Activated CD8-positive, alpha-beta memory T cell treated with anti-CD3 and anti-CD28 coated beads, Interleukin-2, amount 10 ng/mL, durations not matched to agents 7 days and 5 days (primary cell): Measurements from ENCODE around the gene PDE6H. TPM values are rescaled to one million over a fixed set of nuclear protein-coding genes. Genes with fewer than 3 reads are reported as not detected.
A peak's percentile ranks its signal among the peaks of the same experiment; 100 is the strongest.

Experiments used
- ATAC-seq: fragments of 150-1000 bp; cut with Tn5 transposase; one replicate; pipeline ENCODE4 v1.10.0; 2021; ENCODE audit warnings: moderate library complexity
- CTCF ChIA-PET: fragments of 350-600 bp; sonication (Branson Sonifier 250); formaldehyde crosslinking; loops from one replicate; lab custom pipeline; 2021; ENCODE audit warnings: antibody characterized with exemption; lab: Charles Lee
- DNase-seq: peaks from one replicate; pipeline ENCODE4 v3.0.0-alpha.2; 2020
- H3K27ac Mint-ChIP-seq: one replicate; pipeline ENCODE4 v1.8.0; 2021; ENCODE audit warnings: mild to moderate bottlenecking, mixed read lengths
- H3K27me3 Mint-ChIP-seq: one replicate; pipeline ENCODE4 v1.8.0; 2021; ENCODE audit warnings: mixed read lengths
- H3K36me3 Mint-ChIP-seq: one replicate; pipeline ENCODE4 v1.8.0; 2021; ENCODE audit warnings: mild to moderate bottlenecking, mixed read lengths
- H3K4me1 Mint-ChIP-seq: one replicate; pipeline ENCODE4 v1.8.0; 2021; ENCODE audit warnings: mixed read lengths
- H3K4me3 Mint-ChIP-seq: one replicate; pipeline ENCODE4 v1.8.0; 2021; ENCODE audit warnings: mild to moderate bottlenecking, moderate library complexity, mixed read lengths
- H3K9me3 Mint-ChIP-seq: one replicate; pipeline ENCODE4 v1.8.0; 2022; ENCODE audit warnings: low read depth, mixed read lengths
- total RNA-seq, 2 experiments: library from RNA; stranded (reverse); gene quantifications; one replicate each; pipeline ENCODE4 v1.2.3, GENCODE V29; 2021

PDE6H gene
- total RNA-seq, 2 experiments from 2014 or later = not detected

- H3K4me3 Mint-ChIP-seq = no peak within 1 kb of the TSS
- peaks cover 10% of the 10 kb centered on the region for H3K4me1 Mint-ChIP-seq
- CTCF ChIA-PET = interaction anchor here (1.0 to 3.7 kb wide), 8 partner anchors 18 to 127 kb away, joined by 3 to 15 read pairs (median 4); no protein-coding TSS in a partner anchor
- H3K27me3 Mint-ChIP-seq = no peaks in the 10 kb centered on the region
- H3K36me3 Mint-ChIP-seq = peaks cover 59% of the 10 kb centered on the region
- DNase-seq (no peak), ATAC-seq (no peak)
- peak within 1 kb of the TSS; percentile 24 for H3K27ac Mint-ChIP-seq
- no peaks in the 10 kb centered on the region for H3K9me3 Mint-ChIP-seq
Observed at GRCh38 chr12:14938301-14938700, 34.5 kb upstream of the PDE6H start, which contains the start of gene ERP27. TSS of gene ERP27 (minus strand) at chr12:14938537. CDS start at chr12:14938508, 29 bp downstream.

- Mint-ChIP-seq H3K4me3 (no peak overlapping the region), H3K36me3 (peaks cover 71% of the 10 kb centered on the region), H3K27me3 (no peaks in the 10 kb centered on the region), H3K4me1 (peaks cover 26% of the 10 kb centered on the region), H3K27ac (no peak overlapping the region), H3K9me3 (no peaks in the 10 kb centered on the region)
- no peak for ATAC-seq
- CTCF ChIA-PET = no interaction called here
- no peak for DNase-seq
Observed at GRCh38 chr12:14941369-14941768, 31.5 kb upstream of the PDE6H start.

- Mint-ChIP-seq H3K4me1 (peaks cover 35% of the 10 kb centered on the region), H3K27ac (peak overlapping the region; percentile 10), H3K9me3 (no peaks in the 10 kb centered on the region), H3K36me3 (peaks cover 71% of the 10 kb centered on the region), H3K4me3 (no peak overlapping the region), H3K27me3 (no peaks in the 10 kb centered on the region)
- CTCF ChIA-PET = no interaction called here
- no peak for DNase-seq
- ATAC-seq = no peak
Observed at GRCh38 chr12:14942196-14942931, 30.5 kb upstream of the PDE6H start.

- Mint-ChIP-seq H3K36me3 (peaks cover 87% of the 10 kb centered on the region), H3K4me3 (no peak overlapping the region), H3K27me3 (no peaks in the 10 kb centered on the region), H3K9me3 (no peaks in the 10 kb centered on the region), H3K4me1 (peaks cover 63% of the 10 kb centered on the region), H3K27ac (peak overlapping the region; percentile 95)
- no peak for ATAC-seq
- CTCF ChIA-PET = interaction anchor here (1.1 to 1.6 kb wide), 3 partner anchors 9 to 274 kb away, joined by 3 read pairs; no protein-coding TSS in a partner anchor
- DNase-seq = no peak
Observed at GRCh38 chr12:14946162-14946561, 26.7 kb upstream of the PDE6H start.

- Mint-ChIP-seq H3K36me3 (peaks cover 86% of the 10 kb centered on the region), H3K27me3 (no peaks in the 10 kb centered on the region), H3K4me3 (no peak overlapping the region), H3K9me3 (no peaks in the 10 kb centered on the region), H3K27ac (peak overlapping the region; percentile 95), H3K4me1 (peaks cover 67% of the 10 kb centered on the region)
- DNase-seq (no peak), ATAC-seq (no peak)
- CTCF ChIA-PET = interaction anchor here (1.1 to 2.4 kb wide), 3 partner anchors 34 to 274 kb away, joined by 3 to 7 read pairs (median 3); no protein-coding TSS in a partner anchor
Observed at GRCh38 chr12:14946861-14947260, 26.0 kb upstream of the PDE6H start.

GRCh38 chr12:14948672-14949071, 24.2 kb upstream of the PDE6H start:
- Mint-ChIP-seq H3K4me3 (peak overlapping the region; percentile 81), H3K36me3 (peaks cover 84% of the 10 kb centered on the region), H3K27me3 (no peaks in the 10 kb centered on the region), H3K27ac (peak overlapping the region; percentile 95), H3K9me3 (no peaks in the 10 kb centered on the region), H3K4me1 (peaks cover 82% of the 10 kb centered on the region)
- ATAC-seq (peak; percentile 85), DNase-seq (peak; percentile 78)
- CTCF ChIA-PET = interaction anchor here (0.9 to 2.4 kb wide), 5 partner anchors 11 to 98 kb away, joined by 3 to 7 read pairs (median 4); no protein-coding TSS in a partner anchor

- CTCF ChIA-PET = no interaction called here
- H3K27me3 Mint-ChIP-seq = no peaks in the 10 kb centered on the region
- ATAC-seq = no peak
- peak; percentile 67 for DNase-seq
- peaks cover 91% of the 10 kb centered on the region for H3K4me1 Mint-ChIP-seq
- peak overlapping the region; percentile 95 for H3K27ac Mint-ChIP-seq
- peaks cover 86% of the 10 kb centered on the region for H3K36me3 Mint-ChIP-seq
- no peaks in the 10 kb centered on the region for H3K9me3 Mint-ChIP-seq
- H3K4me3 Mint-ChIP-seq = peak overlapping the region; percentile 81
Observed at GRCh38 chr12:14949631-14950030, 23.2 kb upstream of the PDE6H start.

- peaks cover 82% of the 10 kb centered on the region for H3K36me3 Mint-ChIP-seq
- no peaks in the 10 kb centered on the region for H3K27me3 Mint-ChIP-seq
- H3K27ac Mint-ChIP-seq = peak overlapping the region; percentile 95
- DNase-seq (no peak), ATAC-seq (no peak)
- CTCF ChIA-PET = no interaction called here
- no peaks in the 10 kb centered on the region for H3K9me3 Mint-ChIP-seq
- H3K4me1 Mint-ChIP-seq = peaks cover 89% of the 10 kb centered on the region
- peak overlapping the region; percentile 81 for H3K4me3 Mint-ChIP-seq
Observed at GRCh38 chr12:14950421-14950820, 22.4 kb upstream of the PDE6H start.

GRCh38 chr12:14950982-14951746, 21.7 kb upstream of the PDE6H start:
- H3K27ac Mint-ChIP-seq = peak overlapping the region; percentile 95
- CTCF ChIA-PET = no interaction called here
- DNase-seq (no peak), ATAC-seq (no peak)
- peaks cover 82% of the 10 kb centered on the region for H3K36me3 Mint-ChIP-seq
- no peaks in the 10 kb centered on the region for H3K27me3 Mint-ChIP-seq
- H3K9me3 Mint-ChIP-seq = no peaks in the 10 kb centered on the region
- H3K4me3 Mint-ChIP-seq = peak overlapping the region; percentile 73
- H3K4me1 Mint-ChIP-seq = peaks cover 89% of the 10 kb centered on the region

- peak overlapping the region; percentile 73 for H3K4me3 Mint-ChIP-seq
Observed at GRCh38 chr12:14951851-14952250, 21.0 kb upstream of the PDE6H start.

GRCh38 chr12:14952299-14952921, 20.4 kb upstream of the PDE6H start:
- H3K27me3 Mint-ChIP-seq = no peaks in the 10 kb centered on the region
- H3K4me1 Mint-ChIP-seq = peaks cover 89% of the 10 kb centered on the region
- H3K9me3 Mint-ChIP-seq = no peaks in the 10 kb centered on the region
- ATAC-seq = peak; percentile 73
- peak; percentile 67 for DNase-seq
- CTCF ChIA-PET = interaction anchor here (0.7 kb wide), 1 partner anchor 43 kb away, joined by 5 read pairs; no protein-coding TSS in a partner anchor
- H3K4me3 Mint-ChIP-seq = peak overlapping the region; percentile 73
- peak overlapping the region; percentile 95 for H3K27ac Mint-ChIP-seq
- peaks cover 81% of the 10 kb centered on the region for H3K36me3 Mint-ChIP-seq

More at GRCh38 chr12:14951851-14952250, 21.0 kb upstream of the PDE6H start:
- H3K36me3 Mint-ChIP-seq = peaks cover 82% of the 10 kb centered on the region
- H3K4me1 Mint-ChIP-seq = peaks cover 90% of the 10 kb centered on the region
- H3K27me3 Mint-ChIP-seq = no peaks in the 10 kb centered on the region
- peak overlapping the region; percentile 95 for H3K27ac Mint-ChIP-seq
- DNase-seq (no peak), ATAC-seq (no peak)
- no peaks in the 10 kb centered on the region for H3K9me3 Mint-ChIP-seq
- CTCF ChIA-PET = interaction anchor here (0.7 kb wide), 1 partner anchor 44 kb away, joined by 5 read pairs; no protein-coding TSS in a partner anchor

- DNase-seq (no peak), ATAC-seq (no peak)
- Mint-ChIP-seq H3K9me3 (no peaks in the 10 kb centered on the region), H3K27ac (peak overlapping the region; percentile 95), H3K4me3 (peak overlapping the region; percentile 64), H3K4me1 (peaks cover 86% of the 10 kb centered on the region), H3K27me3 (no peaks in the 10 kb centered on the region), H3K36me3 (peaks cover 82% of the 10 kb centered on the region)
- CTCF ChIA-PET = interaction anchor here (0.6 to 1.1 kb wide), 3 partner anchors 177 to 288 kb away, joined by 3 to 4 read pairs (median 3); no protein-coding TSS in a partner anchor
Observed at GRCh38 chr12:14953752-14954151, 19.1 kb upstream of the PDE6H start.

GRCh38 chr12:14954269-14954668, 18.6 kb upstream of the PDE6H start:
- Mint-ChIP-seq H3K36me3 (peaks cover 82% of the 10 kb centered on the region), H3K4me3 (peak overlapping the region; percentile 64), H3K27me3 (no peaks in the 10 kb centered on the region), H3K27ac (peak overlapping the region; percentile 95), H3K4me1 (peaks cover 83% of the 10 kb centered on the region), H3K9me3 (no peaks in the 10 kb centered on the region)
- ATAC-seq (no peak), DNase-seq (no peak)
- CTCF ChIA-PET = interaction anchor here (0.6 to 1.1 kb wide), 4 partner anchors 178 to 289 kb away, joined by 3 to 4 read pairs (median 3); no protein-coding TSS in a partner anchor
